Thyroid gland (tissue), 4 donors: Measurements from ENCODE around the gene GALNT3. TPM values are rescaled to one million over a fixed set of nuclear protein-coding genes. Genes with fewer than 3 reads are reported as not detected.

Source experiments
- DNase-seq, 2 donors: peaks; one replicate each; pipeline ENCODE4 v3.0.0-alpha.2; 2019
- H3K27ac ChIP-seq, 3 donors: fragments of 200-600 bp; sonication (generic); 1 replicate in 2 of 3; 2 replicates in 1 of 3; pipeline ENCODE4 v1.5.1; 2016 to 2019; ENCODE audit warnings: mild to moderate bottlenecking in 1 of 3, moderate library complexity in 1 of 3
- H3K27me3 ChIP-seq: fragments of 200-600 bp; sonication (generic); one replicate; pipeline ENCODE4 v1.5.1; 2019
- H3K36me3 ChIP-seq, 2 donors: fragments of 200-600 bp; sonication (generic); one replicate each; pipeline ENCODE4 v1.5.1; 2016 to 2019
- H3K4me1 ChIP-seq, 2 donors: fragments of 200-600 bp; sonication (generic); one replicate each; pipeline ENCODE4 v1.5.1; 2017 to 2019
- H3K4me3 ChIP-seq, 3 donors: fragments of 200-600 bp; sonication (generic); replicated peaks in 1 of 3; 1 replicate in 2 of 3; 2 replicates in 1 of 3; pipeline ENCODE4 v1.5.1; 2016; ENCODE audit warnings: mild to moderate bottlenecking in 1 of 3
- H3K9me3 ChIP-seq: fragments of 200-600 bp; sonication (generic); one replicate; pipeline ENCODE4 v1.5.1; 2017
- CTCF ChIP-seq, 6 experiments: fragments of 200-600 bp in 3 of 6; fragments of 450-650 bp in 3 of 6; sonication (generic) in 3 of 6; IDR thresholded peaks; one replicate each; pipeline ENCODE4 v1.5.1; 2016 to 2019; ENCODE audit warnings: antibody characterized with exemption in 6 of 6, mild to moderate bottlenecking in 2 of 6, inconsistent platforms in 1 of 6, moderate library complexity in 1 of 6
- POLR2A ChIP-seq, 2 donors: fragments of 450-650 bp; IDR thresholded peaks; one replicate each; pipeline ENCODE4 v1.6.1; 2017; ENCODE audit warnings: antibody characterized with exemption in 2 of 2, mild to moderate bottlenecking in 2 of 2, moderate library complexity in 1 of 2
- WGBS, 2 donors: methylation state at CpG; one replicate each; pipeline ENCODE4 v1.1.5; 2017; 5-methylcytosine and 5-hydroxymethylcytosine counted together
- intact Hi-C: fragments of 100-400 bp; cut with DNase I; formaldehyde crosslinking; loops from one replicate; pipeline ENCODE4 v1.15.1; 2023
- total RNA-seq, 4 donors: library from RNA; depleted of rRNA; stranded (reverse); fragments of >200 nt; gene quantifications; one replicate each; pipeline ENCODE4 v1.2.3, GENCODE V29; 2016

GALNT3 gene
- total RNA-seq, 4 donors from 2014 or later = 48.8 to 78.5 (median 59.2) TPM

GRCh38 chr2:165793161-165793778, 777 bp downstream of the GALNT3 start:
- WGBS, 2 donors = 6 to 7% methylated on average over 22 to 29 of the region's 35 CpGs
- H3K36me3 ChIP-seq = no peaks in the 10 kb centered on the region
- no peaks in the 10 kb centered on the region for H3K27me3 ChIP-seq
- TF ChIP-seq CTCF (IDR thresholded peaks at IDR 0.05) = no peak
- TF ChIP-seq POLR2A (IDR thresholded peaks at IDR 0.05) = peak in 1 of 2 donors; percentile 40
- H3K27ac ChIP-seq = peak overlapping the region; percentile 86 to 92 (median 89)
- H3K4me1 ChIP-seq = peaks cover 2 to 20% of the 10 kb centered on the region in 2 donors
- peak overlapping the region; percentile 28 to 72 (median 33) for H3K4me3 ChIP-seq
- DNase-seq = peak; percentile 51 to 54
- intact Hi-C loops = loop anchor here (10.0 kb wide), 1 partner anchor 48 kb away; no protein-coding TSS in a partner anchor
- no peaks in the 10 kb centered on the region for H3K9me3 ChIP-seq

GRCh38 chr2:165792104-165792454, 2.0 kb downstream of the GALNT3 start:
- Histone ChIP-seq H3K4me1 (peaks cover 2 to 20% of the 10 kb centered on the region in 2 donors), H3K36me3 (no peaks in the 10 kb centered on the region), H3K27ac (no peak overlapping the region), H3K27me3 (no peaks in the 10 kb centered on the region), H3K9me3 (no peaks in the 10 kb centered on the region), H3K4me3 (no peak overlapping the region)
- intact Hi-C loops = loop anchor here (10.0 kb wide), 1 partner anchor 47 kb away; no protein-coding TSS in a partner anchor
- TF ChIP-seq POLR2A (IDR thresholded peaks at IDR 0.05) (no peak), CTCF (IDR thresholded peaks at IDR 0.05) (no peak)
- 45 to 52% methylated on average over 1 of the region's 1 CpG for WGBS, 2 donors
- no peak for DNase-seq

GRCh38 chr2:165791421-165792103, 2.5 kb downstream of the GALNT3 start:
- Histone ChIP-seq H3K4me3 (no peak overlapping the region), H3K27ac (no peak overlapping the region), H3K4me1 (peaks cover 2 to 20% of the 10 kb centered on the region in 2 donors), H3K27me3 (no peaks in the 10 kb centered on the region), H3K9me3 (no peaks in the 10 kb centered on the region), H3K36me3 (no peaks in the 10 kb centered on the region)
- intact Hi-C loops = loop anchor here (10.0 kb wide), 1 partner anchor 47 kb away; no protein-coding TSS in a partner anchor
- no peak for DNase-seq
- TF ChIP-seq POLR2A (IDR thresholded peaks at IDR 0.05) = no peak
- TF ChIP-seq CTCF (IDR thresholded peaks at IDR 0.05) = no peak
- 89% methylated on average over 2 of the region's 2 CpGs for WGBS, 2 donors

- intact Hi-C loops = loop anchor here (10.0 kb wide), 1 partner anchor 46 kb away; no protein-coding TSS in a partner anchor
- H3K4me3 ChIP-seq = no peak overlapping the region
- TF ChIP-seq POLR2A (IDR thresholded peaks at IDR 0.05) (no peak), CTCF (IDR thresholded peaks at IDR 0.05) (no peak)
- H3K27ac ChIP-seq = no peak overlapping the region
- H3K36me3 ChIP-seq = no peaks in the 10 kb centered on the region
- no peaks in the 10 kb centered on the region for H3K9me3 ChIP-seq
- peaks cover 2 to 20% of the 10 kb centered on the region in 2 donors for H3K4me1 ChIP-seq
- no peaks in the 10 kb centered on the region for H3K27me3 ChIP-seq
- no peak for DNase-seq
- WGBS, 2 donors = 94 to 95% methylated on average over 1 of the region's 1 CpG
Observed at GRCh38 chr2:165790466-165790865, 3.6 kb downstream of the GALNT3 start.

- intact Hi-C loops = no loop called here
- 86 to 93% methylated on average over 1 of the region's 1 CpG for WGBS, 2 donors
- no peaks in the 10 kb centered on the region for H3K27me3 ChIP-seq
Observed at GRCh38 chr2:165787334-165787733, 6.7 kb downstream of the GALNT3 start.

More at GRCh38 chr2:165787334-165787733, 6.7 kb downstream of the GALNT3 start:
- TF ChIP-seq CTCF (IDR thresholded peaks at IDR 0.05) = no peak
- TF ChIP-seq POLR2A (IDR thresholded peaks at IDR 0.05) = no peak
- no peak for DNase-seq
- Histone ChIP-seq H3K36me3 (no peaks in the 10 kb centered on the region), H3K9me3 (no peaks in the 10 kb centered on the region), H3K4me3 (no peak overlapping the region), H3K27ac (no peak overlapping the region), H3K4me1 (peaks cover 2 to 10% of the 10 kb centered on the region in 2 donors)
